ENCODE measurements around the gene FIP1L1.

The FIP1L1 gene

DNA sequence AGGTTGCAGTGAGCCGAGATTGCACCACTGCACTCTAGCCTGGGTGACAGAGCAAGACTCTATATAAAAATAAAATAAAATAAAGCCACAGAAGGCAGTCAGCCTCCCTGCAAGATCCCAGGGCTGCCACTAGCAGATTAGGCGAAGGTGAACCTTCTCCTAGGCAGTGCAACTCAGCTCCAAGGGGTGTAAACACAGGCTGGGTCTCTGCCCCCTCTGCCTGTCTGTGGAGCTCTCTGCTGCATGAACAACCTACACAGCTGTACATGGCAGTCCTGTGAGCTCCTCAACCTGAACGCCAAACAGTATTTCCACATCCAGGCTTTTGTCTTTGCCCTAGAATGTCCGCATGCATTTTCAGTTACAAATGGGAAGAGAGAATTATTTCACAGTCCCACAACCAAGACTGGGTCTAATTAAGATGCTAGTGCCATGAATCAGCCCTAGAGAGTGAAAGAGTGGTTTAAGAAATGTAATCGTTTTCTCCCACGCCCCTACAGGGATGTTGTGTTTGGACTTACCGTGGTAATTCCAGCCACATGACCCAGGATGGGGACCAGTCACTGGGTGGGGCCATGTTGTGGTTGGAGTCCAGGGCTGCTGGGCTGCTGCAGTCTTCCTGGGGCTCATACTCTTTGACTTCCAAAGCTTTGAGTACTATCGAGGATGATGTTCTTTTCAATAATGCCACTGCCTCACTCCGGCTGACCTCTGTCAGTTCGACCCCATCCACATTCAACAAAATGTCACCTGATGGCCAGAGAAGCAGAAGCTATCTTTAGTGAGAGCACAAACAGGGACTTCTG is 99.0 kb downstream of the FIP1L1 start:
- DNase-seq, result peak; percentile 100

GRCh38 chr4:53477038-53477565 is 99.7 kb downstream of the FIP1L1 start:
- DNase-seq, result no peak

- DNase-seq, result no peak
Measured at GRCh38 chr4:53477636-53478035, 100.2 kb downstream of the FIP1L1 start.

DNA sequence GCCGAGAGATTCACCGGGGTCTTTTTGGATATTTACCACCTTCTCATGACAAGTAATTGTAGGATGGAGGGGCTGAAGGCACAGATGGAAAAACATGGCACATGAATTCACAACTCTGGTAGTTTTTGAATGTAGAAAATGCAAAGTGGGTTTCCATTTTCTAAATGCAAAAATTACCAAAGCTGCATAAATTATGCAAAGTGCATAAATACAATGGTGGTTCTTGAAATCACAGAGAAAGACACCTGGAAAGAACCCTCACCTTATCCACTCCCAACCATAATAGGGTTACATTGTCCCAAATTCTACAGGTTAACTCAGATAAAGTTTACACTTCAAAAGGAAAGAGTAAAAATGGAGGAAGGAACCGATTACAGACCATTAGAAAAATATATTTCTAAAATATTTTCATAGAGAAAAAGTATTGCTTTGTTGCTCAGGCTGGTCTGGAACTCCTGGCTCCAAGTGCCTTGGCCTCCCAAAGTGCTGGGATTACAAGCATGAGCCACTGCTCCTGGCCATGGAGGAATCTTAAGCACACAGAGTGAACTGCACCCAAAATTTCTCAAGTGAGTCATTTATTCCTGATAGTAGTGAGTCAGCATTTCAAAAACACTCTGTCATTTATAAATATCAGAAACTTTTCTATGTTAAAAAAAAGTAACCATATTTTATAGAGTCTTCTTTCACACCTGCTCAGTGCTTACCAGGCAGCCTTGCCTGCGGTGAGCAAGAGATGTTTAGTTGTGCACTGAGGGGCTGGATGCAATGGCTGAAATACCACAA is 101.4 kb downstream of the FIP1L1 start:
- DNase-seq, result peak; percentile 95

- peak; percentile 90 for DNase-seq
Measured at GRCh38 chr4:53479736-53480525, 102.5 kb downstream of the FIP1L1 start.

GRCh38 chr4:53480909-53481308 is 103.5 kb downstream of the FIP1L1 start:
- peak; percentile 30 for DNase-seq

DNA sequence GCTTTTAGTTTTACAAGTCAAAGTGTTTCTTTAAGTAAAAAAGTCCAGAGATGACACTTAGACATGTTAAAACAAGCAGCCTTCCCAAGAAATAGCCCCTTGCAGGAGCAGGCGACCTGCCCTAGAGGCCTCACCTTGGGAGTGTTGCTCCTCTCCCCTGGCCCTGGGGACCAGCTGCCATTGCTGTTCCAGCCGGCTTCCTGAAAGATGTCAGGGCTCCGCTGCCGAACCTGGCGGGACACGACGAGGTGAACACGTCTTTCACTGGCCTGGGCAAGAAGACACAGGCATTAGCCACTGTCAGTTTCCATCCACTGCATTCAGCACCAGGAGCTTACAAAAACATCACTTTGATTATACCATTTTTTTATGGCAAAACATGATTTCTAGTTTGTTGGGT is 104.1 kb downstream of the FIP1L1 start:
- DNase-seq, result no peak

DNA sequence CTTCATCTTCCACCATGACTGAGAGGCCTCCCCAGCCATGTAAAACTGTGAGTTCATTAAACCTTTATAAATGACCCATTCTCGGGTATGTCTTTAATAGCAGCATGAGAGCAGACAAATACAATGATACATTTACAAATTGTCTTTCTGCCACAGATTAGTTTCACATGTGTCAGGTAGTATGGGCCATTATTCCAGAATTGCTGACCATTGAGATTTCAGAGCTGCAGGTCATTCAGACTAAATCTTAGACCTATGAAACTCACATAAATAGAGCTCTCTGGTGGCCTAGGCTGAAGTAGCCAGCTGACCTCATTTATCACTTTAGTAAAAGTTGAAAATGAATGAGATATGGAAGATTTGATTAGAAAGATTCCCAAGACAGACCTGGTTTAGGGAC is 105.8 kb downstream of the FIP1L1 start:
- DNase-seq, result no peak

DNA sequence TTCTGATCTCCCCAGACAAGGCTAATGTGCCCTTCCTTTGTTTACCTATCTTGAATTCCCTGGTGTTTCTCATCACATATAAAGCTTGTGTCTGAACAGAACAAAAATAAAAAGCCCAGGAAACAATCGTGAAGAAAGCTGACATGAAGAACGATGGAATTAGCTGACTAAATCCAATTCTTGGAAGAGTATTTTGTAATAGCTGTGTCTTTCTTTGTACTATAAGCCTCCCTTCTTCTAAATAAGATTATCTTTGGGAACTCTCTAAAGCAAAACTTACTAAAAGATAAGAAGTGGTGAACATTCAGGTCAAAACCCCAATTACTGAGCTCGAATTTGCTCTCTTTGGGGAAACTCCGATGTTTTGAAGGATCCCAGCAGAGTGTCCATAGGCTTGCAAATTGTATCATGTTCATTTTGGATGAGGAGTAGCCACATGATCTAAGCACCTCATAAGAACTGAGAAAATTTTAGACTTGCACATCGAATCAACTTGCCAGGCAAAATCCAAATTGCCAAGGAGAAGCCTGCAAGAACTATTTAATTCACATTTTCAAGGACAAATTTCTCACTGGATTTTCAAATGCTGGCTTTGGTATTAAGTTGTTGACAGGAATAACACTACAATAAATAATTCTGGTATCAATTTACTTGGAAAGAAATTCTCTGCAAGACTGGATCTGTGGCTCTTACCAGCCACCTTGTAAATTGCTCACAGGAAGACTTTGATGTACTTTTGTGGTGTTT is 107.6 kb downstream of the FIP1L1 start:
- no peak for DNase-seq

DNA sequence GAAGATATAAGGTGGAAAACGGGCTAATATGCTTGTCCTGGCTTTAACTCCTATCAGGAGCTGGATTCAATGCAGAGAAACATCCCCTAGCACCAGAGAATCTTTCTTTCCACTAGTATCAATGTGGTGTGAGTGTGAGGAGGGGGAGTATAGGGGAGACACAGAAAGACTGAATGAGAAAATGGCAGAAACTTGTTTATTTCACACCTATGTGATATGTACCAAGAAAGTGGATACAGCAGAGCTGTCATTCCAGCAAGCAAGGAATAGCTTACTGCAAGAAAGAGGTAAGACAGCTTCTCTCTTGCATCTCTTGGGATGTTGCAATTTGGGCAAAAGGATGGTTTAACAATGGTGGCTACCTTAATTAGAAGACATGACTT is 108.2 kb downstream of the FIP1L1 start:
- no peak for DNase-seq

DNA sequence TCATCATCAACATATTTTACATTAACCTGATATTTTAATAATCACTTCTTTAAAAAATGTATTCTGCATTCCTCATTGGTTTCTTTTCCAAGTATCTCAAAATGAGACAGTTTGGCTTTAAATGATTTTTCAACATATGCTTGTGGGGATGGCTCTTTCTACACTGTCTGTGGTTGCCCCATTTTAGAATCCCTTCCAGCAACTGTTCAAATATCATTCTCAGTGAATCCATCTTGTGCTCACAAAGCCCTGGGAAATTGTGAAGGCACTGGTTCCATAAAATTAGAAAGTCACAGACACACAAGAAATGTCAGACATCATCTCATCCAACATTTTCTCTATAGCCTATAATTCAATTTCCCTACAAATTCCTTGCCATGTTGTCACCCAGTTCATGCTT is 110.3 kb downstream of the FIP1L1 start:
- DNase-seq, result no peak

- peak; percentile 83 for DNase-seq
Measured at GRCh38 chr4:53489279-53489889, 111.9 kb downstream of the FIP1L1 start.

- peak; percentile 65 for DNase-seq
Measured at GRCh38 chr4:53490161-53490956, 112.9 kb downstream of the FIP1L1 start.

DNA sequence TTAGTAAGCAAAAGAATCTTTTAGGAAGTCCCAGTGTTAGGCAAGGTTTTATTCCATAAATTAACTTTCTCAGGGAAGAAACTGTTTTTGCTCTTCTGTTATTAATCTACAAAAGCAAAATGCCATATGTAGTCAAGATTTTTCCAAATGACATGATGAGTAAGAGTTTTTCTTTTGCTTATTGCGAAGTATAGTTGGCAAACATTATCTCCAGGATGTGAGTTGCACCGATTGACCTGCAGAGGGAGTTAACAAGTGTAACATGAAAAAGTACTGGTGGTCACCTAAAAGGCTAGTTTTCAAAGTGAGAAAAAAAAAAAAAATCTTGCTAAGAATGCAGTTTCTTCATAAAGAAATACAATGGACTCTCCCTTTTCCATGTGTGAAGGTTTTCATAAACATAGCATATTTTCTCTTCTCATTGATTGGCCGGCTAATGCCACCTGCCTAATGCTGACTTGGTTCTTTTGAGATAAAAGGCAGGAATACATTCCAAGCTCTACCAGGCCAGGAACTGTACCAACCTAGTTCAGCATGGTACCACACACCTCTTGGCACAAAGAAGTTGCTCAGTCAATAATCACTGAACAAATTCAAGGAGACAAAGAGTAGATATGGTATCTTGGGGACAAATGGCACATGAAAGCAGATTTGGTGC is 113.7 kb downstream of the FIP1L1 start:
- DNase-seq, result peak; percentile 88

- DNase-seq, result no peak
Measured at GRCh38 chr4:53494851-53495250, 117.4 kb downstream of the FIP1L1 start.

DNA sequence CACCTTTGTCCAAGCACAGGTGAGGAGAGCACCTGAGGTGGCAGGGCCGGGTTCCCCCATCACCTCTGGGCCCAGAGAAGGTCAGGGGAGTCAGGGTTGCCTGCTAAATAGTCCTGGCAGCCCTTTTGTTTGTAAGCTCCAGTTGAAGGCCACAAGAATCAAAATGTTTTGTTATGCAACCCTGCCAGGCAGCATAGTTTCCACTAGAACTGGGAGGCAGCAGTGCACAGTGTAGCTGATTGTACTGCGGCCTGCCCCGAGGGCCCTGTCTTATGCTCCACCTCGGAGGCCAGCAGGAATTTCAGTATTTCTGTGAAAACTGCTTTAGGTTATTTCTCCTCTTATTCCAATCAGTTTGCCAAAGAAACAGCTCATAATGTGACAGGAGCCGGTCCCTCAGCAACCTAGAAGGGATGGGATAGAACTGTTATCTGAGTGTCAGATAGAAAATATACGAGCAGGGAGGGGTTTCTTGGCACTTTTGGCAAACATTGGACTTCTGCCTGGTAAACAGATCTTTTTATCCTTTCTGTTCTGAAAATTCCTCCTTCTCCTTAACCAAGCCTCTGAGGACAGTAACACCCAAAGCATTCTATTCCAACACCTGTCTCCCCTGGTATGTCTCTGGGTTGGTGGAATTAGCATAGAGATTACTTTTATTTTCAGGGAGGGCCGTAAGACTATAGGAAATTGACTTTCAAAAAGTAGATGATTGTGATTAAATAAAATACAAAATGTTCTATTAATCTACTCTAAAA is 120.2 kb downstream of the FIP1L1 start:
- peak; percentile 65 for DNase-seq

GRCh38 chr4:53498706-53499105 is 121.3 kb downstream of the FIP1L1 start:
- DNase-seq, result no peak

DNA sequence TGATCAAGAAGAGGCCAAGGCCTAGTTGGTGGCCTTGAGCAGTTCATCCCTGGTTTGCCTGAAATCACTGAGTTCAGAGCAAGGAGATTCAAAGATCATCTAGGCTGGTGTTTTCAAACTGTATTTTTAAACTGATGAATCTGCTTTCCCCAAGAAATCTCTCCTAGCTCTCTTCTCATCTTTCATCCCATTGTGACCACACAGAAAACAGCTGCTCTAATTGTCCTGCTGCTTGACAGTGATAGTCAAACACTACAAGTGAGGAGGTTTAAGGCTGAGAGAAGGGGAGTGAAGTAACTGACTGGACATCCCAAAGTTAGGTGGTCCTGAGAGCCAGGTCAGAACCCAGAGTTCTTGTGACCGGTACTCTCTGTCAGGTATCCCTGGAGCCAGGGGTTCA is 122.3 kb downstream of the FIP1L1 start:
- no peak for DNase-seq

GRCh38 chr4:53500546-53500945 is 123.1 kb downstream of the FIP1L1 start:
- DNase-seq, result no peak

Measured in fibroblast of skin of back (primary cell).